PFSK-1 (cell line): ENCODE measurements around the gene C3orf33.

Experiments
- FOXP2 ChIP-seq: optimal IDR thresholded peaks from 2 replicates; pipeline ENCODE3; 2011; ENCODE audit warnings: borderline replicate concordance, control low read depth, inconsistent platforms; ENCODE audit not compliant: insufficient read depth; ENCODE audit errors: extremely low read length, extremely low read depth
- POLR2AphosphoS5 ChIP-seq: IDR thresholded peaks from 2 replicates; pipeline ENCODE4 v1.6.1; 2012; ENCODE audit warnings: low read depth, mild to moderate bottlenecking, control low read depth, low read length, moderate library complexity
- REST ChIP-seq, 2 experiments: IDR thresholded peaks; 2 replicates each; pipeline versions ENCODE4 v1.6.1 to v1.8.0; 2011 to 2012; ENCODE audit warnings: low read depth in 2 of 2, low read length in 2 of 2, control low read depth in 1 of 2, inconsistent platforms in 1 of 2, mild to moderate bottlenecking in 1 of 2, moderate library complexity in 1 of 2; ENCODE audit not compliant: insufficient read depth in 1 of 2
- SIN3A ChIP-seq: IDR thresholded peaks from 2 replicates; pipeline ENCODE4 v1.6.1; 2012; ENCODE audit warnings: mild to moderate bottlenecking, low read length, moderate library complexity, borderline replicate concordance; ENCODE audit not compliant: insufficient read depth
- TAF1 ChIP-seq: IDR thresholded peaks from 2 replicates; pipeline ENCODE4 v1.6.1; 2012; ENCODE audit warnings: low read length, control low read depth, borderline replicate concordance; ENCODE audit not compliant: insufficient read depth

The C3orf33 gene

GRCh38 chr3:155782390-155782953 is 23.6 kb downstream of the C3orf33 start:
- TF ChIP-seq REST (IDR thresholded peaks at IDR 0.05; ENCODE audit: insufficient read depth in 1 of 2, low read depth in 2 of 2, low read length in 2 of 2), result no peak
- no peak for TF ChIP-seq TAF1
- TF ChIP-seq POLR2AphosphoS5, result no peak
- no peak for TF ChIP-seq SIN3A
- TF ChIP-seq FOXP2, result no peak

GRCh38 chr3:155780291-155780690 is 25.8 kb downstream of the C3orf33 start:
- TF ChIP-seq TAF1 (no peak), POLR2AphosphoS5 (no peak), REST (IDR thresholded peaks at IDR 0.05; ENCODE audit: insufficient read depth in 1 of 2, low read depth in 2 of 2, low read length in 2 of 2) (no peak), FOXP2 (no peak), SIN3A (no peak)

- TF ChIP-seq FOXP2 (no peak), POLR2AphosphoS5 (no peak), TAF1 (no peak), REST (IDR thresholded peaks at IDR 0.05; ENCODE audit: insufficient read depth in 1 of 2, low read depth in 2 of 2, low read length in 2 of 2) (no peak), SIN3A (no peak)
These were observed 27.6 kb downstream of the C3orf33 start for GRCh38 chr3:155778462-155778861.

GRCh38 chr3:155772801-155773200 is 33.3 kb downstream of the C3orf33 start:
- TF ChIP-seq SIN3A, result no peak

- TF ChIP-seq TAF1 (no peak), POLR2AphosphoS5 (no peak), REST (IDR thresholded peaks at IDR 0.05; ENCODE audit: insufficient read depth in 1 of 2, low read depth in 2 of 2, low read length in 2 of 2) (no peak), FOXP2 (no peak), SIN3A (no peak)
These were observed 35.0 kb downstream of the C3orf33 start for GRCh38 chr3:155771126-155771525.
